GM08714 (cell line): Measurements from ENCODE around the gene EGFL6.
"Not testable (repeated sequence)": the region's sequence is repeated elsewhere in the genome, so short reads cannot be mapped to it uniquely, and the experiment has no call there.

Source experiments
- H3K4me3 ChIP-seq: fragments of 200-500 bp; sonication (Bioruptor generic); 2 replicates; pipeline ENCODE4 v1.5.1; 2014; ENCODE audit warnings: mild to moderate bottlenecking, low read length, inconsistent platforms
- ZNF274 ChIP-seq: IDR thresholded peaks from 2 replicates; pipeline ENCODE4 v1.6.1; 2012; ENCODE audit warnings: mild to moderate bottlenecking, low read depth, low read length

EGFL6 gene

DNA sequence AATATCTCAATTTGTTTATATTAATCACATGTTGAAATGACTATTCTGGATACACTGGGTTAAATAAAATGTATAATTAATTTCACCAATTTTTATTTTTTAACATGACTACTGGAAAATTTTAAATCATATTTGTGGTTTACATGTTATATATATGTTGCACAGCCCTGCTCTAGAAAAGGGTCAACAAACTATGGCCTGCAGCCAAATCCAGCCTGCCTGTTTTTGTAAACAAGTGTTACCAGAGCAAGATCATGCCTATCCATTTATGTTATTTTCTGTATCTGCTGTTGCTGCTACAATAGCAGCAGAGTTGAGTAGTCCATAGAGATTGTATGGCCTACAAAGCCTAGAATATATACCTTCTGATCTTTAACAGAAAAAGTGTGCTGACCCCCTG is 84.7 kb downstream of the EGFL6 start:
- H3K4me3 ChIP-seq: peak overlapping the region; percentile 67; the same call in 1 of the 2 replicates

GRCh38 chrX:13655674-13656073 is 86.3 kb downstream of the EGFL6 start:
- TF ChIP-seq ZNF274: no peak

More for the DNA sequence above, 84.7 kb downstream of the EGFL6 start:
- TF ChIP-seq ZNF274: no peak

DNA sequence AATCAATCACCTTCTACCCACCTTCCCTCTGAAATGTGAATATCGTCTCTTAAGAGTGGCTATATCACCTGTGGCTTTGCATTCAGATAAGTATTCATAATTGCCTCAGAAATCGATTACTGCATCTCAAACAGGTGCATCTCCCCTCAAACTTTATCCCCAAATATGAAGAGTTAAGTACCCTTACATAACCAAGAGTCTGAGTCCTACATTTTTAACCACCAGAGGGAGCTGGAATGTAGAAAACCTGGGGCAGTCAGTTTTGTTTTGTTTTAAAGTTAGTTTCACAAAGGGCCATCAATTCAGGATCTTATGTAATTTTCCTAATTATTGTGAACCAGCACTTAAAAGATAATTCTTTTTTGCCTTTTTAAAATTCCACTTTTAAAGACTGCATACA is 89.2 kb downstream of the EGFL6 start:
- no peak overlapping the region; the same call in 1 of the 2 replicates for H3K4me3 ChIP-seq
- no peak for TF ChIP-seq ZNF274

More at GRCh38 chrX:13655674-13656073, 86.3 kb downstream of the EGFL6 start:
- H3K4me3 ChIP-seq: no peak overlapping the region

- no peak for TF ChIP-seq ZNF274
- H3K4me3 ChIP-seq: no peak overlapping the region; the same call in 1 of the 2 replicates
Observed at GRCh38 chrX:13659063-13659462, 89.7 kb downstream of the EGFL6 start.

GRCh38 chrX:13661735-13662288 is 92.4 kb downstream of the EGFL6 start:
- peak overlapping the region; percentile 63 for H3K4me3 ChIP-seq
- TF ChIP-seq ZNF274: no peak

- TF ChIP-seq ZNF274: no peak
- H3K4me3 ChIP-seq: peak overlapping the region; percentile 63
Observed at GRCh38 chrX:13662355-13662791, 93.0 kb downstream of the EGFL6 start.

GRCh38 chrX:13664020-13664419 is 94.6 kb downstream of the EGFL6 start:
- no peak for TF ChIP-seq ZNF274
- H3K4me3 ChIP-seq: no peak overlapping the region

DNA sequence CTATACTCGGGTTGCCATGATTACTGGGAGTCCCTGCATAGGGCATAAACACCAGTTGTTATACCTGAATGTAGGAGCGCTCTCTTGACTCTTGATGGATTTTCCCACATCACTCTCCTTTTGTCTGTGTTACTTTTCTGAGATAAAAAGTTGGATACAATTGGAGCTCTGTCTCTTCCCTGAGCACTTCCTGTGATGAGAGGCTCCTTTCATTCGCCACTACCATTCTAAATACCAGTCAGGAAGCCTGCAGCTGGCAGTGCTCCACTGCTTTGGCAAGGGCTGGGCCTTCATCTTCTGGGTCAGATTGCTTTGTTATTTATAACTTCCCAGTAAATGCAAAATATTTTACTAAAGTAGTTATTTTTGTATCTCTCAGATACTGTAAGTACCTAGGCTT is 97.4 kb downstream of the EGFL6 start:
- H3K4me3 ChIP-seq: no peak overlapping the region
- TF ChIP-seq ZNF274: no peak

DNA sequence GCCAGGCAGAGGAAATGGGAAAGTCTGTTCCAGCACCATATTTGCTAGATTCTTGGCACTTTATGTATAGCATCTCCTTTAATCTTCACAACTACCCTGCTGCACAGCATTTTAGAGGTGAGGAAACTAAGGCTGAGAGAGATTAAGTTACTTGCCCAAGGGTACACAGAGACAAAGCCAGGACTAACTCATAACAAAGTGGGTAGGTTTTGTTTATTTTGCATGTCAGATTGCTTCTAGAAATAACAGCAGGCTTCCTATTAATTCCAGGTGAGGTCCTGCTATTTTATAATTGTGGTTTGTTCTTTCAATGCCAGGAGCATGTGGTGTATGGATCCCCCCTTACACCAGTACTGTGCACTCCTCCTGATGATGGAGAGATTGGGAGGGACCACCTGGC is 98.5 kb downstream of the EGFL6 start:
- H3K4me3 ChIP-seq: no peak overlapping the region
- no peak for TF ChIP-seq ZNF274

DNA sequence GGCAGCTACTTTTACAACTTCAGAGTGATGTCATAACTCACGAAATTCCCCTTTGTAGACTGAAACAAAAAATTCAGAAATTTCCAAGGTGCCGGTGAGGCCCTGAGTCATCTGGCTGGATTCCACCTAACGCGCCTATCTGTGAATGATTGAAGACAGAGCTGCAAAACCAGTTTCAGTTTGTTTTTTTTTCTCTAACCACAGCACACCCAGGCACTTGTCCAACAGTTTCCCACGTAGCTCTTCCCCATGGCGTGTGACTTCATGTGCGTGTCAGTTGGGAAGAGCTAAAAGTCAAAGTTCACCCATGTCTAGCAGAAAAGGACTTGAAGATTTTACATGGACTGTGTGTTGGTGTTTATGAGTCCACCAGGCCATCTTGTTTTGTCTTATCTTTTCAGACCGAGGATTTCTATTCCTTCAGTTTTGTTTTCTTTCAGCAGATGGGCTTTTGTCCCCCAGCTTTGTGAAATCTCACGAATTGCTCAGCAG is 99.9 kb downstream of the EGFL6 start:
- H3K4me3 ChIP-seq: peak overlapping the region; percentile 51; the same call in 1 of the 2 replicates
- TF ChIP-seq ZNF274: no peak

DNA sequence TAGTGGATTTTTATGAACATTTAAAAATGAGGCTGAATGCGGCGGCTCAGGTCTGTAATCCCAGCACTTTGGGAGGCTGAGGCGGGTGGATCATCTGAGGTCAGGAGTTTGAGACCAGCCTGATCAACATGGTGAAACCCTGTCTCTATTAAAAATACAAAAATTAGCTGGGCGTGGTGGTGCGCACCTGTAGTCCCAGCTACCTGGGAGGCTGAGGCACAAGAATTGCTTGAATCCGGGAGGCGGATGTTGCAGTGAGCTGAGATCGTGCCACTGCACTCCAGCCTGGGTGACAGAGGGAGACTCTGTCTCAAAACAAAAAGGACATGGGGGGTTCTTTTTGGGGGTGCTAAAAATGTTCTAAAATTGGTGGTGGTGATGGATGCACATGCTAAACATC is 100.4 kb downstream of the EGFL6 start:
- peak overlapping the region; percentile 51; the same call in 1 of the 2 replicates for H3K4me3 ChIP-seq

- TF ChIP-seq ZNF274: no peak
- peak overlapping the region; percentile 31; the same call in 1 of the 2 replicates for H3K4me3 ChIP-seq
Observed at GRCh38 chrX:13670197-13670596, 100.8 kb downstream of the EGFL6 start.

DNA sequence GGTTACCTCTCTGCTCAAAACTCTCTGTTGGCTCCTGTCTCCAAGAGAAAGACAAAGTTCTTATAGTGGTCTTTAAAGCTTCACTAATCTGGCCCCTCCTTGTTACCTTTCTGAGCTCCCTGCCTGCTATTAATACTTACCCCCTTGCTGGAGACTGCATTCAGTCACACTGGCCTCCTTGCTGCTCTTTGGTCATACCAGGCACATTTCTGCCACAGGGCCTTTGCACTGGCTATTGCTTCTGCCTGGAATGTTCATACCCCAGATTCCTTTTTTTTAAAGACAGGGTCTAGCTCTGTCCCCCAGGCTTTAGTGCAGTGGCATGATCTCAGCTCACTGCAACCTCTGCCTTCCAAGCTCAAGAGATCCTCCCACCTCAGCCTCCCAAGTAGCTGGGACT is 103.6 kb downstream of the EGFL6 start:
- TF ChIP-seq ZNF274: no peak
- no peak overlapping the region for H3K4me3 ChIP-seq

DNA sequence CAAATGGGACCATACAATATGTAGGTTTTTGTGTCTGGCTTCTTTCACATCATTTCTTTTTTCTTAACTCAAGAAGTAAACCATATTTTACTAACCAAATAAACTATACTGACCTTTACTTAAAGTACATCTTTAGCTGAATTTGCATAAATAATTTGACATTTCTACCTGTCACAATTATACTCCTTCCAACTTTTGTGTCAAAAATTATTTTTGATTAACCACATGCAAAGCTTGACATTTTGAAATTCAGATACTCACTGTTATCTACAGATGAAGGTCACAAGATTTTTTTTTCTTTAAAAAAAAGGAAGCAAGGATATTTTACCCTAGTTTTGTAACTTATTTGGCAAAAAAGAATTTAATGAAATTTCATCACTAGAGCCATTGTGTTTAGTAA is 107.5 kb downstream of the EGFL6 start:
- no peak overlapping the region for H3K4me3 ChIP-seq
- TF ChIP-seq ZNF274: no peak

GRCh38 chrX:13679700-13680099 is 110.3 kb downstream of the EGFL6 start:
- H3K4me3 ChIP-seq: not testable (repeated sequence)

- TF ChIP-seq ZNF274: no peak
- no peak overlapping the region for H3K4me3 ChIP-seq
Observed at GRCh38 chrX:13681595-13681994, 112.2 kb downstream of the EGFL6 start.
